HCEC 1CT (cell line): ENCODE measurements around the gene HS2ST1.
A peak's percentile ranks its signal among the peaks of the same experiment; 100 is the strongest.
"Not testable (repeated sequence)": the region's sequence is repeated elsewhere in the genome, so short reads cannot be mapped to it uniquely, and the experiment has no call there.

Experiments
- DNase-seq: peaks from one replicate; pipeline ENCODE4 v3.0.0-alpha.2; 2017

Gene HS2ST1

GRCh38 chr1:87028576-87028975 lies 114.1 kb downstream of the HS2ST1 start:
- no peak for DNase-seq

- DNase-seq: no peak
Measured at GRCh38 chr1:87030740-87031690, 116.6 kb downstream of the HS2ST1 start.

- no peak for DNase-seq
Measured at GRCh38 chr1:87034351-87034750, 119.9 kb downstream of the HS2ST1 start.

GRCh38 chr1:87039096-87039495 lies 124.7 kb downstream of the HS2ST1 start:
- DNase-seq: no peak

GRCh38 chr1:87042111-87042811 lies 127.8 kb downstream of the HS2ST1 start:
- DNase-seq: no peak

- DNase-seq: no peak
Measured at GRCh38 chr1:87044424-87044823, 130.0 kb downstream of the HS2ST1 start.

- no peak for DNase-seq
Measured at GRCh38 chr1:87044840-87045239, 130.4 kb downstream of the HS2ST1 start.

GRCh38 chr1:87045761-87046304 lies 131.4 kb downstream of the HS2ST1 start:
- peak; percentile 20 for DNase-seq

GRCh38 chr1:87046951-87047350 lies 132.5 kb downstream of the HS2ST1 start:
- DNase-seq: no peak

GRCh38 chr1:87048237-87048636 lies 133.8 kb downstream of the HS2ST1 start:
- no peak for DNase-seq

GRCh38 chr1:87051965-87052364 lies 137.5 kb downstream of the HS2ST1 start:
- DNase-seq: no peak

GRCh38 chr1:87052400-87052799 lies 138.0 kb downstream of the HS2ST1 start:
- no peak for DNase-seq

- no peak for DNase-seq
Measured at GRCh38 chr1:87052961-87053360, 138.5 kb downstream of the HS2ST1 start.

GRCh38 chr1:87053446-87053845 lies 139.0 kb downstream of the HS2ST1 start:
- DNase-seq: no peak

GRCh38 chr1:87056974-87057373 lies 142.5 kb downstream of the HS2ST1 start:
- DNase-seq: no peak

- peak; percentile 32 for DNase-seq
Measured at GRCh38 chr1:87058343-87058649, 143.9 kb downstream of the HS2ST1 start.

GRCh38 chr1:87061742-87062156 lies 147.3 kb downstream of the HS2ST1 start:
- DNase-seq: peak; percentile 88

- DNase-seq: no peak
Measured at GRCh38 chr1:87062687-87063086, 148.3 kb downstream of the HS2ST1 start.

- DNase-seq: peak; percentile 13
Measured at GRCh38 chr1:87064309-87064708, 149.9 kb downstream of the HS2ST1 start.

GRCh38 chr1:87064986-87065385 lies 150.6 kb downstream of the HS2ST1 start:
- no peak for DNase-seq

GRCh38 chr1:87066708-87067107 lies 152.3 kb downstream of the HS2ST1 start:
- not testable (repeated sequence) for DNase-seq

- DNase-seq: no peak
Measured at GRCh38 chr1:87072411-87072810, 158.0 kb downstream of the HS2ST1 start.

- DNase-seq: no peak
Measured at GRCh38 chr1:87072904-87073303, 158.5 kb downstream of the HS2ST1 start.
